GM13977 (cell line): Measurements from ENCODE around the gene F2RL3.

Experiments
- DNase-seq: peaks from one replicate; pipeline ENCODE4 v3.0.0; 2012; ENCODE audit warnings: low spot score
- in situ Hi-C: fragments of 300-500 bp; cut with MboI; formaldehyde crosslinking; loops from one replicate; pipeline ENCODE4 v1.12.0; 2022; ENCODE audit warnings: low sequenced_read_pairs, low pct_unique_long_range_greater_than_20kb, mixed read lengths, inconsistent platforms; ENCODE audit not compliant: unreplicated experiment
- TF ChIP-seq, protein P1 (sequence below): IDR thresholded peaks from 2 replicates; pipeline ENCODE4 v1.5.1; 2012; ENCODE audit warnings: mild to moderate bottlenecking, control low read depth; ENCODE audit not compliant: insufficient read depth; ENCODE audit errors: extremely low read depth, missing control alignments

Gene F2RL3

DNA sequence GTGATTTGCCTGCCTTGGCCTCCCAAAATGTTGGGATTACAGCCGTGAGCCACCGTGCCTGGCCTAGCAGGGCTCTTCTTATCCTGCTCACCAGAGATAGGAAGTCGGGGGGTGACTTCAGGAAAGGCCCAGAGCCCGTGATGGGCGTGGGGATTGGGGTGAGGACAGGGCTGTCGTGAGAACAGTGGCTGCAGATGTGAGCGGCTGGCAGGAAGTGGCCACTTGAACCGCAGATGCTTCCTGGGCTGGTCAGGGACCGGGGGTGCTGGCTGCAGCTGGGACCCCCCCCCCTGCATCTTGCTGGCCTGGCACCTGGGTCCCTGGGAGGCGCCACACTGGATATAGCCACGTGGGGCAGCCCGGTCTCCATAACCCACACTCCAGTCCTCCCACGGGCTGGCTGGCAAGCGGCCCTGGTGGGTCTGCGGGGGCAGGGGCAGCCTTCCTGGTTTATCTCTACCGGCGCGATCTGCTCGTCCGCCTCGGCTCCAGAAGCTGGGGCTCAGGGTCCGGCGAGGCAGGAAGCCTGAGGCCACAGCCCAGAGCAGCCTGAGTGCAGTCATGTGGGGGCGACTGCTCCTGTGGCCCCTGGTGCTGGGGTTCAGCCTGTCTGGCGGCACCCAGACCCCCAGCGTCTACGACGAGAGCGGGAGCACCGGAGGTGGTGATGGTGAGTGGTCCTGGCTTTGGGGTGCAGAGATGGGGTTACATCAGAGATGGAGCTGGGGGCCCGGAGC lies at the start of gene F2RL3:
F2RL3 (plus strand) TSS at position 371 of the 737 bp plus-strand sequence; CDS start at position 562, 191 bp downstream.
- TF ChIP-seq, protein P1, sequence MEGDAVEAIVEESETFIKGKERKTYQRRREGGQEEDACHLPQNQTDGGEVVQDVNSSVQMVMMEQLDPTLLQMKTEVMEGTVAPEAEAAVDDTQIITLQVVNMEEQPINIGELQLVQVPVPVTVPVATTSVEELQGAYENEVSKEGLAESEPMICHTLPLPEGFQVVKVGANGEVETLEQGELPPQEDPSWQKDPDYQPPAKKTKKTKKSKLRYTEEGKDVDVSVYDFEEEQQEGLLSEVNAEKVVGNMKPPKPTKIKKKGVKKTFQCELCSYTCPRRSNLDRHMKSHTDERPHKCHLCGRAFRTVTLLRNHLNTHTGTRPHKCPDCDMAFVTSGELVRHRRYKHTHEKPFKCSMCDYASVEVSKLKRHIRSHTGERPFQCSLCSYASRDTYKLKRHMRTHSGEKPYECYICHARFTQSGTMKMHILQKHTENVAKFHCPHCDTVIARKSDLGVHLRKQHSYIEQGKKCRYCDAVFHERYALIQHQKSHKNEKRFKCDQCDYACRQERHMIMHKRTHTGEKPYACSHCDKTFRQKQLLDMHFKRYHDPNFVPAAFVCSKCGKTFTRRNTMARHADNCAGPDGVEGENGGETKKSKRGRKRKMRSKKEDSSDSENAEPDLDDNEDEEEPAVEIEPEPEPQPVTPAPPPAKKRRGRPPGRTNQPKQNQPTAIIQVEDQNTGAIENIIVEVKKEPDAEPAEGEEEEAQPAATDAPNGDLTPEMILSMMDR: no peak
- in situ Hi-C loops: no loop called here
- DNase-seq: peak; percentile 76

DNA sequence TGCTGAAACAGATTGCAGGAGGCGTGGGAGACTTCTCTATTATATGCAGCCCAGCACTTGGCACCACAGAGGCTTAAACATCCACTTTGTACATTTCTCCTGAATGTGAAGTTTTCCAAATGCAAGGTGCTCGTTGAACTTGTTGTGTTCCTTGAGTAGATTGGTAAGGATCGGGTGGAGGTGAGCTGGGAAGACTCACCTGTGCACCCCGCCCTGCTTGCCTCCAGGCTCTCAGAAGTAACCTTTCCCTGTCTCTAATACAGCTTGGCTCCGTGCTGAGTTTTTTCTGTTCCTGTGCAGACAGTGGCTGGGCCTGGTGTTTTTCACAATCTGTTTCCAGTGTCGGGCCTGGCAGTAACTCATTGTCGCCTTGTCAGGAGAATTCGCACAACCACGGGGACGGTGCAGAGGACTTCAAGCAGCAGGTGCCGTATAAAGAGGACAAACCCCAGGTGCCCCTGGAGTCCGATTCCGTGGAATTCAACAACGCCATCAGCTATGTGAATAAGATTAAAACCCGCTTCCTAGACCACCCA lies 47.3 kb upstream of the F2RL3 start:
- in situ Hi-C loops: no loop called here
- TF ChIP-seq, protein P1: no peak

DNA sequence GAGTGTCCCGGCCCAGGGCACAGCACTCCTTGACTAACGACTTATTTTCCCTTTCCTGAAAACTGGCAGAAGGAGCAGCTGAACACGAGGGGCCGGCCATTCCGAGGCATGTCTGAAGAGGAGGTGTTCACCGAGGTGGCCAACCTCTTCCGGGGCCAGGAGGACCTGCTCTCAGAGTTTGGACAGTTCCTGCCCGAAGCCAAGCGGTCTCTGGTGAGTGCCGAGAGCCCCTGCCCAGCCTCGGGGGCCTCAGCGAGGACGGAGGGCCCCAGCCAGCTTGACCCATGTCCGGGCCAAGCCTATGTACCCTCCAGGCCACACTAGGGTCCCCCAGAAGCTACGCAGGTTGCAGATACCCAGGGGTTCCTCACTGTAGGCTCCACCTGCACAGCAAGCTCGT lies 41.9 kb upstream of the F2RL3 start:
- in situ Hi-C loops: no loop called here
- DNase-seq: no peak
- TF ChIP-seq, protein P1: no peak

More for the DNA sequence above, 47.3 kb upstream of the F2RL3 start:
- DNase-seq: no peak

DNA sequence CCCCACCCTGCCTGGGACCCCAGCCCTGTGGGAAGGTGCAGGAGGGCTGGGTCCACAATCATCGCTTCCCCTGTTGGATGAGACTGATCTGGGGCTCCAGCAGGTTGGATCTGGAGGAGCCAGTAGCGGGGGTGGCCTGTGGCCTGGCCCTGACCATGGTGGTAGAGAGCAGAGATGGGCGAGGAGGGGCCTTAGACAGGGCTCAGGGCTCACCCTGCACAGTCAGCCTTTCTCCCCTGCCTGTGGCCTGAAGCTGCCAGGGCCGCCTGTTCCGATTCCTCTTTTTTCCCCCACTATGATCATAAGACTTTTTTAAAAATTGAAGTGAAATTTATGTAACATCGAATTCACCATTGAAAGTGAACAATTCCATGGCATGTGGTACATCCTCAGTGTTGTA lies 41.4 kb upstream of the F2RL3 start:
- DNase-seq: no peak
- in situ Hi-C loops: no loop called here
- TF ChIP-seq, protein P1: no peak

DNA sequence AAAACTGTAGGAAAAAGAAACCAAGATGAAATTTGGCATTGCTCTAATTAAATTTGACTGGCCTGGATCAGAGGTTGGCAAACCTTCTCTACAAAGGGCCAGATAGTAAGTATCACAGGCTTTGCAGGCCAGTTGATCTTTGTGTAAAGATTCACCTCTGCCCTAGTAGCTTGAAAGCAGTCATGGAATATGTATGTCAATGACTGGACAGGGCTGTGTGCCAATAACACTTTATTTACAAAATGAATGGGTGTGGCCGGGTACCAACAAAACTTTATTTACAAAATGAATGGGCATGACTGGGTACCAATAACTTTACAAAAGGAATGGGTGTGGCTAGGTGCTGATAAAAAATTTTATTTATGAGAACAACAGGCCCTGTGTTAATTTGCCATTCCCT lies 39.6 kb upstream of the F2RL3 start:
- TF ChIP-seq, protein P1: no peak
- no peak for DNase-seq
- in situ Hi-C loops: no loop called here

DNA sequence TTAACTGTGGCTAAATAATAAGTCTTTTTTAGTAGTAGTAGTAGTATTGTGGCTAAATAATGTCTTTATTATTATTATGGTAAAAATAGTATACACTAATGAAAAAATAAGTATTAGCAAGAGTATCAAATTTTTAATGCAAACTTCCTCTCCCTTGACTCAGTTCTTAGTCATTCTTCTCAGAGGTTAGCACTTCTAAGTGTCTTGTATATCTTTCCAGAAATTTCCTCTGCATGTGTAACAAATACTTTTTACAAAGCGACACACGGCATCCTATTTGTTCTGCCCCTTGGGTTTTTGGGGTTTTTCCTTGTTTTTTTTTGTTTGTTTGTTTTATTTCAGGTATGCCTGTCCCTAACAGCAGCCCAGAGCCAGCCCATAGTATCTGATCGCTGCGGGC lies 38.7 kb upstream of the F2RL3 start:
- in situ Hi-C loops: no loop called here
- TF ChIP-seq, protein P1: no peak
- no peak for DNase-seq
